HG03135 (cell line): ENCODE measurements around the gene DMRT1.

ENCODE experiments used
- ATAC-seq: cut with Tn5 transposase; IDR thresholded peaks from one replicate; pipeline ENCODE4 v1.9.1; 2021; ENCODE audit warnings: mild to moderate bottlenecking, moderate library complexity; ENCODE audit not compliant: unreplicated experiment

The DMRT1 gene

GRCh38 chr9:841371-842209 lies at the start of gene DMRT1:
Gene DMRT1 (plus strand): TSS chr9:841697. CDS start chr9:841839, 142 bp downstream.
- ATAC-seq: no peak

DNA sequence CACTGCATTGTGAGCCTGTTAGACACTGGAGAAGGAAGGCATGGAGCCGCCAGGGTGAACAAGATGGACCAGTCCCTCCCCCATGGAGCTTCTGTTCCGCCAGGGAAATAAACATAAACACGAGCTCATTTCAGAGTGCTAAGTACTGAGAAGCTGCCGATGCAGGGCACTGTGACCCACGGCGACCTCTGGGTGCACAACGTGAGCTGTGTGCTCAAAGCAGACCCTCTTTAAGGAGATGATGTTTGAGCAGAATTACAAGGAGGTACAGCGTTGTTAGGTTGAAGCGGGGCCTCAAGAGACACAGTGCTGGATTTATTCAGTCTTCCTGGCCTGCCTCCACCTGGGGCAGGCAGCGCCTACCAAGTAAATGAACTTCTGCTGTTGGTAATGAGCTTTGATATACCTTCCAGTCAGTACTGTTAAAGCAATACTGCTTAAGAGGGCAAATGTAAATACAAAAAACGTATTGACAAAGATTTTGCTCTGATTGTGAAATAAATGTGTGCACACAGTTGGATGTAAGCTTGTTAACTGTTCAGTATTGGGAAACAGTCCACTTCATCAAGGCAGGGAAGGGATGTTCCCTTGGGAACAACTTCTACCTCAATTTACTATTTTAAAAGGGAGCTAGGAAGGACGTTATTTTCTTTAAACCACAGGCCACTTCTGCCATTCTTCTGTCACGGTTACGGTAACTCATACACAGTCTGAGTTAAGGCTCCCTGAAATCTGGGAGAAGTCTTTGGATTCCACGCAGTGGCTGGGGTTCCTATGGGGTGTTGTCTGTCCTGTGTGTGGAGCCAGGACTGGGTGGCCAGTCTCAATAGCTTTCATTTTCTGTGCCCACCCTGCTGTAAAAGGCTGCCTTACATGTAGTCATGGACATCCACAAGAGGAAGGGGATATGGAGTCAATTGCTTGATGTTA lies 48.9 kb upstream of the DMRT1 start:
- ATAC-seq: no peak

- ATAC-seq: no peak
These were observed 47.1 kb upstream of the DMRT1 start for GRCh38 chr9:794386-794785.

- no peak for ATAC-seq
These were observed 45.6 kb upstream of the DMRT1 start for GRCh38 chr9:795869-796268.

GRCh38 chr9:800591-801150 lies 40.8 kb upstream of the DMRT1 start:
- no peak for ATAC-seq

DNA sequence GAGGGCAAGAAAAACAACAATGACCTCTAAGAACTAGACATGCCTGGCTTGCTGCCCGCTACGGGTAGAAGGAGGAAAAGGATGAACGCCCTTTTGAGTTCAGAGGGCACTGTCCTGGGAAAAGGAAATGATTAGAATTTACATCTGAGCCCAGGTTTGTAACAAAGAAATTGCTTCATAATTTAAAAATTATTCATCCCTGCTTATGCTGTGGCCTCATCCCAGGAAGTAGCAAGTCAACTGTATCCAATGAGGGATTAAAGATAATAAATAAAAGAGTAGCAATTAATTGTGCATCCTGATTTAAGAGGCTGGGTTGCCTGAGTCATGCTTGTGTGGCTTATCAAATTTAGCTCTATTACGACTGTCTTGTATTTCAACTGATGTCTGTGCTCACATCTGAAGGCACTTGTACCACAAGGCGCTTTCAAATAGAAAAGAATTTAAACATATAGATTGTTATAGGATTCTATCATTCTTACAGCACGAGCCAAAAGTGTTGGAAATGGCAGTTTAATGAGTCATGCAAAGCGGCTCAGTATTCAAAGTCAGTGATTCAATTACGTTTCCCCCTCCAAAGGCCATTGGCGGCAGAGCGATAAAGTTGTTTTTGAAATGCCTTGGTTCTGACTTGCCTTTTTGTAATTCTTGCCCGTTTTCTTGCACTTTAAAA lies 40.0 kb upstream of the DMRT1 start:
- ATAC-seq: no peak

DNA sequence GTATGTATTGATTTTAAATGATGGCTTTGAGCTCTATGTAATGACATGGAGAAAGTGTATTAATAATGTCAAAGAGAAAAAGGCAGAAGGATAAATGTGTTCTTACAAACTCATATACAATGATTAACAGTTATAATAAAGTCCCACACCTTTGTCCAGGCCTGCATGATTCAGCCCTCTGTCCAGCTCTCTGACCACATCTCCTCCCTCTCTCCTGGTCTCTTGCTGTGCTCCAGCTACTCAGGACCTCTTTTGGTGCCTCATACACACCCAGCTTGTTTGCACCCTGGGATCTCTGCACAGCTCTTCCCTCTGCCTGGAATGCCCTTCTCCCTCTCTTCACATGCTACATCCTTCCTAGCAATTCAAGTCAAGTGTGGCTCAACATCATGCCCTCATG lies 37.5 kb upstream of the DMRT1 start:
- ATAC-seq: no peak

- ATAC-seq: no peak
These were observed 36.3 kb upstream of the DMRT1 start for GRCh38 chr9:805151-805550.

GRCh38 chr9:806285-807156 lies 35.0 kb upstream of the DMRT1 start:
- ATAC-seq: no peak

DNA sequence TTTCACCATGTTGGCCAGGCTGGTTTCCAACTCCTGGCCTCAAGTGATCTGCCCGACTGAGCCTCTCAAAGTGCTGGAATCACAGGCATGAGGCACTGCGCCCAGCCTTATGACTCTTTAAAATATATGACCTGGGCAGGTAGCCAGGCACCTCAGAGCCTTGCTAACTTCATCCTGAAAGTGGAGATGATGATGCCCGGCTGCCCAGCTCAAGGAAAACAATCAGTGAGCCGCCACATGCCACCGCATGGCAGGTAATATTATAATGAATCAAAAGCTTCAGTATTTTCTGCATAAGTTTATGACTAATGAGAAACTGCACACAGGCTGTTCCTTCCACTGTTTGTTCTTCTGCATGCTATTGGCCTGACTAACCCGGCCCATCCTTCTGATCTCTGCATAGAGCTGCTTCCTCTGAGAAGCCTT lies 30.4 kb upstream of the DMRT1 start:
- ATAC-seq: no peak

- no peak for ATAC-seq
These were observed 22.5 kb upstream of the DMRT1 start for GRCh38 chr9:818958-819357.

DNA sequence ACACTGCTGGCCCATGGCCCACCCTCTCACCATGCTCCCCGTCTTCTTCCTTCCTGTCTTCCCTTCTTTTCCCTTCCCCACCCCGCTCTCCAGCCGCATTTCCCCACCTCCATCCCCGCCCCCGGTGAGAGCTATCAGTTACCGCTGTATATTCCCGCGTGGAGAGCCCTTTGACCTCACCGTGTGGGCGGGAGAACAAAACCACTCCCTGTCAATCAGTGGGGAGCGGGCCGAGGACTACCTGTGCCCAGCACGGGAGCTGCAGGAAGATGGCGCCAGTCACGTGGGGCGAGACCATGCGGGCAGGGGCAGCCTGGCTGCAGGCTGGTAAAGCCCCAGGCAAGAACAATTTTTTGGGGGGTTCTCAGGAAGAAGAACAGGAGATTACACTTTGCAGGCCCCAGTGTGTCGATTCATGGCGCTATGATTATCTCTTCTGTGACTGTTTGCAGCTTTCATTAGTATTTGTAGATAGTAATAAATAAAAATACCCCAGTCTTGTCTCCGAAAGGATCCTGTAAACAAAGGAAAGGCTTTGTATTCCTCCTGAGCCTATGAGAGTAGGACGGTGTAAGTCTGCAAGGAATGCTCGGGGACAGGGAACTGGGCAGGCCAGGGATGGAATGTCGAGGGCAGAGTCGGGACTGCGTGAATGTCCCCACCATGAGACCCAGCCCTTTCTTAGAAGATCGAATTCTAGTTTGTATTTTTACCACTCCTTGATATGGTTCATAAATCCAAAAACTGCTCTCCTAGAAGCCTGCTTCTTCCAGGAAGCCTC lies 14.8 kb upstream of the DMRT1 start:
- ATAC-seq: no peak

DNA sequence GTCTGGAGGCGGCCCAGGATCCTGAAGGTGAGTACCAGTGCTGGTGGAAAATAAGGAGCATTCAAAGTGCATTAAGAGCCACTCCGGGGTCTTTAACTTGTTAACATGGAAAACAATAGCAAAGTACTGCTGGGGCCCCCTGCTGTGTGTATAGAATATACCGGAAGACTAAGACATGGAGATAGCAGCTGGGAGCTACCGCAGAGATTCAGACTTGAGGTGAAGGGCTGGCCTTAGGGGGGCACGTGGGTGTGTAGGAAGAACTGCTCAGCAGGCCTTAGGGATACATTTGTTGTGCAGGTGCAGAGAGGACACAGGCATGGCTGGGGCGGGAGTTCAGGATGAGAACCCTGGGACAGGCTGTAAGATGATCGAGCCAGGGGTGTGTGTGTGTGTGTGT lies 1.2 kb upstream of the DMRT1 start:
- ATAC-seq: no peak

DNA sequence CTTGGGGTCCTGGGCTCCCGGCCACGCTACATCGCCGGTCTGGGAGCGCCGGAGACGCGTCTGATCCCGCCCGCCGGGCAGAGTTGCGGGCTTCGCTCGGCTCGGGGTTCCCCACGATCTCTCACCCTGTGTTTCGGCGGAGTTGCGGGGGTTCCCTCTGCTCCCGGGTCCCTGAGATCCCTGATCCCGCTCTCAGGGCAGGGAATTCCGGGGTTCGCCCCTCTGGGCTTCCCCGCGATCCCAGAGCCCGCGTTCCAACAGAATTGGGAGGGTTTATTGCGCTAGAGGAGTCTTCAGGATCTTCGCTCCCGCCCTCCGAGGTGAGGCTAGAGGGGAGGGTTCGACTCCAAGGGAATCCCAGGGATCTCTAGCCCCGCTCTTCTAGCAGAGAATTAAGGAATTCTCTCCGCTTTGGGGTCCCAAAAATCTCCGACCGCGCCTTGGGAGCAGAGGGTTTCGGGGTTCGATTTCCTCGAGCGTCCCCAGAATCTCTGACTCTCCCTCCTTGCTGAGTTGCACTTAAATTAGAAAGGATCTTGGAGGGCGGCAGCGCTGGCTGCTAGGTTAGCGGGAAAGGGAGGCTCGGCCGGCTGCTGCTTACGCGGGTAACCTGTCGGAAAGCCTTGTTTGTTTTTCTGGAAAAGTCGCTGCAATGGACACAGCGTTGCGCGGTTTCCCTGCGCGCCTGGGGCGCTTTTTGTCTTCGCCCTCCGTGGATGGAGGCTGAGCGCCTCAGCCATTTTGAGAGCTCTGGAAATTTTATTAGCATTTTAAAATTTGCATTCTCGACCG lies 1.3 kb downstream of the DMRT1 start:
- ATAC-seq: no peak

GRCh38 chr9:843427-843785 lies 1.9 kb downstream of the DMRT1 start:
- ATAC-seq: no peak

DNA sequence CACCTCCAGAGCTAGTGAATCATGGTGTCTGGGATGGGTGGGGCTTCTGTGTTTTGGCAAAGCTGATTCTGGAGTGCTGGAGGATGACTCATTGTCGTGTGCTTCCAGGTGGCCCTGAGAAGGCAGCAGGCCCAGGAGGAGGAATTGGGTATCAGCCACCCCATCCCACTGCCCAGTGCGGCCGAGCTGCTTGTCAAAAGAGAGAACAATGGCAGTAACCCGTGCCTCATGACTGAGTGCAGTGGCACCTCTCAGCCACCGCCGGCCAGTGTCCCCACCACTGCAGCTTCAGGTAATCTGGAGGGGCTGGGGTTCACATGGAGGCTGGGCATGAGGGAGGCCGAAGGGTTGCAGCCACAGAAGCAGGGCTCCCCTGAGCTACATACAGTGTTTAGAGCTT lies 5.4 kb downstream of the DMRT1 start:
- ATAC-seq: no peak

- no peak for ATAC-seq
These were observed 6.0 kb downstream of the DMRT1 start for GRCh38 chr9:847505-847904.

- ATAC-seq: no peak
These were observed 7.9 kb downstream of the DMRT1 start for GRCh38 chr9:849431-849830.

DNA sequence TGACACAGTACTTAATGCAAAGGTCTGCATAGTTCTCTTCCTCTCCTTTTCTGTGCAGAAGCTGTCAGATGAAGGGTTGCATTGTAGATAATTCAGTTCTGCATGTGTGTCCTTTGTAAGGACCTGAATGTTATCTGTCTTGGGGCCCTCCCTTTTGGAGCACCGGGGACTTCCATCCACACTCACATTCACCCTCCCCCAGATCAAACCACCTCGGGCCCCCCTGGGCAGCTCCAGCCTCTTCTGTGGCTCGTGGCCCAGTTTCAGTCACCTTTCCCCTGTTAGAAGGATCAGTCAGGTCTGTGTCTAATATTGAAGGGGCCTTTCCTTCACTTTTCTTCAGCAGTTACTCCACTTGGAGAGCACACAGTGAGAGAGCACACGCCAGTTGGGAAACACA lies 11.0 kb downstream of the DMRT1 start:
- no peak for ATAC-seq
